Mesenteric fat pad (tissue), 1 donor: ENCODE data around the gene ALS2CL. TPM values are rescaled to one million over a fixed set of nuclear protein-coding genes. Genes with fewer than 3 reads are reported as not detected.

Source experiments
- DNase-seq: peaks from one replicate; pipeline ENCODE4 v3.0.0-alpha.2; 2020; ENCODE audit warnings: low spot score
- total RNA-seq: library from RNA; stranded (reverse); fragmentation: NEBNext Ultra II Directional; extraction: Animal tissue kit (Norgen Biotek cat#: 25700); gene quantifications from one replicate; pipeline ENCODE4 v1.2.1, GENCODE V29; 2021
- donor health status: DM: yes; HTN: yes; CAD: no.

ALS2CL gene
- total RNA-seq, 1 donor from 2014 or later = 8.4 TPM

DNA sequence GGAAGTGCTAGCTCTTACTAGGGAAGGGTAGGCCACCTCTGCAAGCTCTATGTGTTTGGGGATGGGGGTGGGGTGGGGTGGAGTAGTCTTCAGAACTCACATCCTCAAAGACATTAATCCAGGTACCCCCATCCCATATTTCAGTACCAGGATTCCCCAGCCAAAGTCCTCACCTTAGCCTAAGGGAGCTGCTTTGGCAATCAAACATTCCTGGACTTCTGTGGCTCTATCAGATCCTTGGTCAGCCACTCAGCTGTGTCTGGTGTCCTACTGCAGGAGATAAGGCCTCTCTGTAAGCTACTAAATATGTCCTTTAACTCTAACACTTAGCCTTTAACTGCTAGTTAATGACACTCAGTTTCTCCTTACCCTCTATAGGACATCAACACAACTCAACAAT, 54.3 kb downstream of the ALS2CL start:
- no peak for DNase-seq

DNA sequence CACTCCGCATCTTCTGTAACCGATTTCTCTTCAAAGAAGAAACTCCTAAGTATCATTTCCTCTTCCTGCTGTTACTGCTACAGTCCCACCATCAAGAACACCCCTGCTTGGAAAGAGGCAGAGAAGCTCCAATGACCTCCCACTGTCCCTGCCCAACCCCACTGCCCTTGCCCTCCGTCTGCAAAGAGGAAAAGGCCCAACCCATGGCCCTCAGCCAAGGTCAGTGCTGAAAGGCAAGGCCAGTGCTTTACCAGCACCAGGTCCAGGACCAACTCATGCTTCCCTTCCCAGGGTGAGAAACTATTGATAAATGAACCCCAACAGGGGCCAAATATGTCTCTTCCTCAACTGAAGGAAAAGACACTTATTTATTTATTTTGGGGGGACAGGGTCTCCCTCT, 58.6 kb downstream of the ALS2CL start:
- DNase-seq = no peak

DNA sequence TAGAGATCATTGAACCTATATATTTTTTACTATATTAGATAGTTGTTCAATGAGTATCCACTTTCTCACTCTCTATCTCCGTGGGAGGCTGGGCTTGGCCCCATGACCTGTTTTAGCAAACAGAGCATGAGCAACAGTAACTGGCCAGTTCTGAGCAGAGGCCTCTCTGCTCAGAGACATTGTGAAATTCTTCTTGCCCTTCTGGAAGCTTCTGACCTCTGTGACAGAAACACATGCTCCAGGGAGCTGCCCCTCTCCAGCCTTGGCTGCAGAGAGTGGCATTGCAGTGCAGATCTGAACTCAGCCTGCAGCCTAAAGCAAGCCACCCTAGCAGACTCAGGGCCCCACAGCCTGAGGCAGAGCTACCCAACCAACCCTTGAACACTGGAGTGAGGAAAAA, 60.7 kb downstream of the ALS2CL start:
- DNase-seq = no peak

DNA sequence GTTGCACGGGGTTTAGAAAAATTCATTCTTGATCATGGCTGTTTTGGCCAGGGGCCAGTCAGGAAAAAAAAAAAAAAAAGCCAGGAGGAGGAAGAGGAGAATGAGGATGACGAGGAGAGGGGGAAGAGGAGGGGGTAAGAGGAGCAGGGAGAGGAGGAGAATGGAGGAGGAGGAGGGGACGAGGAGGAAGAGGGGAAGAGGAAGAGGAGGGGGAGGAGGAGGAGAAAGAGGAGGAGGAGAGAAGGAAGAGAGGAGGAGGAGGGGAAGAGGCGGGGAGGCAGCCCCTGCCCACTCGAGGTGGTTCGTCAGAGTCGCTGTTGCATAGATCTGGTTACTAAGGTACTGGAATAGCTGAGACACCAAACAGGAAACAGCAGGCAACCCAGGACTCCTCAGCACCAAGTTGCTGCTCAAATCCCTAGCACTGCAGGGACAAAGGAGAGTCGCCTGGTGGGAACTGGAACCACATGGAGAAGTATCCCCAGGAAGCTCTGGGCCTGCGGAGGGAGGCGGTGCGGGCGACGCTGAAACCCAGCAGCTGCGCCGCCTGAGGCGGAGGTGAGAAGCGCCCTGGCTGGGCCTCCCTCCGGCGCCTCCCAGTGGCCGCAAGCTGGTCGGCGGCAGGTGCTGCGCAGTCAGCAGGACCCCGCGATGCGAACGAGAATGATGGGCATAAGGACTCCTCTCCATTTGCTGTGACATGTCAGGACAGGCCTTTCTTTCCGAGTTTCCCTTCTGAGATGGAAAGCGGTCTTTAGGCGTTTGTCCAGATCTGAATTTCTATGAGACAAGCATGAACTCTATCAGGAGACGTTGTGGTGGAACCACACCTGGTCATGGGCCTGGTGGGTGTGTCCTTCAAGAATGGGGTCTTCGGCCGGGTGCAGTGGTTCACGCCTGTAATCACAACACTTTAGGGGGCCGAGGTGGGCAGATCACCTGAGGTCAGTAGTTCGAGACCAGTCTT, 63.6 kb downstream of the ALS2CL start:
- DNase-seq = no peak

GRCh38 chr3:46628901-46629369, 64.5 kb downstream of the ALS2CL start:
- no peak for DNase-seq

GRCh38 chr3:46627078-46627477, 66.4 kb downstream of the ALS2CL start:
- DNase-seq = no peak

DNA sequence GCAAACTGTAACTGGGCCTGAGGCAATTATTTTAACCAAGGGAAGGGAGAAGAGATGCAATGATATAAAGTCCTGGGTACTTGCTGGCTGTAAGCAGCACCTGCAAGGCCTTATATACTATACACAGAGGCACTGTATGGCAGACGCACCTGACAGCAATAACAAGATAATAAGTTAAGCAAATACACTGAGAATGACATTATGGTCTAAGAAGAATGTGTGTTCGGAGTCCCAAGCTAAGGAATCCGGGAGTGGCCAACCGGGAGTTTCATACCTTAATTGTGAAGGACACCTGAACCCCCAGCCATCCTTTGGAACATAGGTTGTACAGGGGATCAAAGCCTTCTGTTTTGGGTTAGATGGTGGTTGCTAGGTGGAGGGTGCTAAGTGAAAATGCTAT, 67.4 kb downstream of the ALS2CL start:
- DNase-seq = no peak

DNA sequence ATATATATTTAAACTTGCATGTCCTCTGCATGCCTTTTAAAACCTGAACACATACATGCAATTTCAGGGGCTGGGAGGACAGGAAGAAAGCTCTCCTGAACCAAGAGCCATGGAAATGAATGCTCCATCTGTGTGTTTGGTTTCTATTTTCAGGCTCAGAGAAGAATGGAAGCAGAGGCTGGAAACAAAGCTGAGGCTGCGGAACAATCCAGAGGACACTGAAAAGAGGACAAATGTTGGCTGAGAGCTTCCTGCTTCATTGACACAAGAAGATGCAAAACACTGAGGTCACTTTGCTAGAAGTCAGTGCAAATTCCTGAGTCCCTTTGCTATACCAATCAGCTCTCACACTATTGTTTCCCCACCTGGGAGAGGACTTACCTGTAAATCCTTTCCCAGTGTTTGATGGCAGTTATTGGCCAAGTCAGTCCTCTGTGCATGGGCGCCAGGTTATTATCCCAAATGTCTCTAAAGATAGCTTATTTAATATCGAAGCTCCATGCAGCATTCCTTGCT, 68.4 kb downstream of the ALS2CL start:
- no peak for DNase-seq

DNA sequence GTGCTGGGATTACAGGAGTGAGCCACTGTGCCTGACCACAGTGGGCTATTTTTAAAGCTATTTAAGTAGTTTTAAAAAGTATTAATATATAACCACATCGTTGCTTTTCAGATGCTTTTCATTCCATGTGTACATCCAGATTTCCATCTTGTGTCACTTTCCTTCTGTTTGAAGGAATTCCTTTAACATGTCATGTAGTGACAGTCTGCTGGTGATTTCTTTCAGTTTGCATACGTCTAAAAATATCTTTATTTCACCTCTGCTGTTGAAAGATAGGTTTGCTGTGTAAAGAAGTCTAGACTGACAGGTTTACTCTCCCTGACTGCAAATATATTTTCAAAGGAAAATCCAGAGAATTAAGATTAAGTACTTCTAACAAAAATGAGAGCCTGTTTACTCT, 68.9 kb downstream of the ALS2CL start:
- no peak for DNase-seq

GRCh38 chr3:46619845-46620778, 73.4 kb downstream of the ALS2CL start:
- no peak for DNase-seq

Other genes with a start within 250 kb of the ALS2CL start
- 4.3 TPM for gene LTF, start 228.8 kb downstream of the ALS2CL start, total RNA-seq
- not detected for gene RTP3, start 195.7 kb downstream of the ALS2CL start, total RNA-seq
- 2.1 TPM for gene LRRC2, start 127.4 kb downstream of the ALS2CL start, total RNA-seq
- not detected for gene FAM240A, start 81.2 kb downstream of the ALS2CL start, total RNA-seq
- gene TMIE, start 7.7 kb upstream of the ALS2CL start, total RNA-seq = 0.19 TPM
- not detected for gene PRSS50, start 24.2 kb upstream of the ALS2CL start, total RNA-seq
- gene MYL3, start 169.8 kb upstream of the ALS2CL start, total RNA-seq = 2.6 TPM
- gene PTH1R, start 184.0 kb upstream of the ALS2CL start, total RNA-seq = 16.3 TPM